GM21528 (cell line): ENCODE data around the gene MYO3B.
"Not testable (repeated sequence)": the region's sequence is repeated elsewhere in the genome, so short reads cannot be mapped to it uniquely, and the experiment has no call there.

Experiments used
- ATAC-seq: cut with Tn5 transposase; IDR thresholded peaks from one replicate; pipeline ENCODE4 v1.9.1; 2021; ENCODE audit warnings: mild to moderate bottlenecking, moderate library complexity; ENCODE audit not compliant: unreplicated experiment, low FRiP score

Gene MYO3B

GRCh38 chr2:170652637-170653417 is 474.9 kb downstream of the MYO3B start:
- ATAC-seq: no peak

DNA sequence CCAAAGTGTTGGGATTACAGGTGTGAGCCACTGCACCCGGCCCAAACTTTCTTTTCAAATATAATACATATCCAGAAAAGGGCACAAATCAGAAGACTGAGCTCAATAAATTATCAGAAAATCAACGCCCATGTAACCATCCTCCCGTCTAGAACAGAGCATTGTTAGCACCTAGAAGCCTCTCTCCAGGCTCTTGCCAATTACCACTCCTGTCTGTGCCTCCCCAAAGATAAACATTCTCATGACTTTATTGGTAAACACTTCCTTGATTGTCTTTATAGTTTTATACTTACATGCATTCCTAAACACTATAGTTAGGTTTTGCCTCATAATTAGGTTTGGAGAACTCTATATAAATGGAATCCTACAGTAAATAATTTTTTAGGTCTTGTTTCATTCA is 478.7 kb downstream of the MYO3B start:
- no peak for ATAC-seq

GRCh38 chr2:170660409-170660808 is 482.5 kb downstream of the MYO3B start:
- no peak for ATAC-seq

DNA sequence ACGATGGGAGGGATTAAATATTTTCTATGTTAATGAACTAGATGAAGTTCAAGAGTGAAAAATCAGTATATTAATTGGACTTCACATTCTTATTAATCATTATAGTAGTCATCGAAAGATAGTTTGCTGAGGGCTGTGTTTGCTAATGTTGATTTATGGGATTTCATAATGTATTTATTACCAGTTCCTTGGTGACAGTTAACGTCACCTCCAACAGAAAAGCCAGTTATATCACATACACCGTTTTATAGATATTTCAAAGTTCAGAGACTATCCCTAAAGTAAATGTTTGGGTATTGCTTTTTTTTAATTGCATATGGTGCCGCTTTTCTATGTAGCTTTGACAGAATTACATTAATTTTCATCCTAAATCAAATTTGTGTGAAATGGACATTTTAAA is 487.8 kb downstream of the MYO3B start:
- no peak for ATAC-seq

DNA sequence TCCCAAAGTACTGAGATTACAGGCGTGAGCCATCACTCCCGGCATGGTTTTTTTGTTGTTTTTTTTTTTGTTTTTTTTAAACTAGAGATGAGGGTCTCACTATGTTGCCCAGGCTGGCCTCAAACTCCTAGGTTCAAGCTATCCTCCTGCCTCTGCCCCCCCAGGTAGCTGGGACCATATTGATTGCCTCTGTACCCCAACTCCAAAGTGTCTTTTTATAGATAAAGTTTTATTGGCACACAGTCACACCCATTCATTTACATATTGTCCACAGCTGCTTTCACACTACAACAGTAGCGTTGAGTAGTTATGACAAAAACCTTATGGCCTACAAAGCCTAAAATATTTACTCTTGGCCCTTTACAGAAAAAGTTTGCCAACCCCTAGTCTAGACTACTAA is 492.0 kb downstream of the MYO3B start:
- no peak for ATAC-seq

DNA sequence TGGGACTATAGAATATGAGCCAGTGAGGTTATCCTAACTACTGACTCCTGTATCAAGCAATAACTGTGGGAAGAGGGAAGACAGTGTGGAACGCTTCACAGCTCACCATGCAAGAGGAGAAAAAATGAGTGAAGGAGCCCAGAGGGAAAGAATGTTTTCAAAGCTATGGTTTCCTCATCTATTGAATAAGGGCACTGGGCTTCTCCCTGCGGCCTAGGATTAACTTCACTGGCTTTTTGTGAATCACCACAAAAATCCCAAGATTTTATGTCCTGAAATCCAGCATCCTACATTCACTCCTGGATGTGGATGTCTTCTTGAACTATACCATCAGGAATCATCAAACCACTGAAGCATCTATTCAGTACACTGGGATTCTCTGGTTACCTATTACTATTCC is 492.7 kb downstream of the MYO3B start:
- ATAC-seq: no peak

GRCh38 chr2:170671079-170671478 is 493.1 kb downstream of the MYO3B start:
- ATAC-seq: no peak

DNA sequence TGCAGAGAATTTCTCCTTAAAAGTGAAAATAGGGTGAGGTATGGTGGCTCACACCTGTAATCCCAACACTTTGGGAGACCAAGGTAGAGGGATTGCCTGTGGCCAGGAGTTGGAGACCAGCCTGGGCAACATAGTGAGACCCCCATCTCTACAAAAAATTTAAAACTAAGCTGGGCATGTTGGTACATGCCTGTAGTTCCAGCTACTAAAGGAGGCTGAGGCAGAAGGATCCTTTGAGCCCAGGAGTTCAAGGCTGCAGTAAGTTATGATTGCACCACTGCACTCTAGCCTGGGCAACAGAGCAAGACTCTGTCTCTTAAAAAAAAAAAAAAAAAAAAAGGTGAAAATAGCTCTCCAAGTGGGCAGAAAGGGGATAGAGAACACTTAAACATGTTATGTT is 496.3 kb downstream of the MYO3B start:
- ATAC-seq: not testable (repeated sequence)

DNA sequence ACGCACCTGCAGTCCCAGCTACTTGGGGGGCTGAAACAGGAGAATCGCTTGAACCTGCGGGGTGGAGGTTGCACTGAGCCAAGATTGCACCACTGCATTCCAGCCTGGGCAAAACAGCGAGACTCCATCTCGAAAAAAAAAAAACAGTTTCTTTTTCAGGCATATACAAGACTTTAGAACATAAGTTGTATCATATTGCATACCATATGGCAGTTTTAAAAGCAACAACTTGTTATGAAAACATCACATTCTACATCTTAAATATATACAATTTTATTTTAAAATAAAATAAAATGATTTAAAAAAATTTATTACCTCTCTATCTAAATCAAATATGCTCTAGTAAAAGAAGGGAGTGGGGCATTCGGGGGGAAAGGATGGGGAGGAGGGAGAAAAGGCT is 497.8 kb downstream of the MYO3B start:
- ATAC-seq: no peak

GRCh38 chr2:170679607-170680079 is 501.7 kb downstream of the MYO3B start:
- ATAC-seq: no peak

- peak; percentile 84 for ATAC-seq
These were observed 502.4 kb downstream of the MYO3B start for GRCh38 chr2:170680172-170680941.

GRCh38 chr2:170681311-170681710 is 503.4 kb downstream of the MYO3B start:
- no peak for ATAC-seq

DNA sequence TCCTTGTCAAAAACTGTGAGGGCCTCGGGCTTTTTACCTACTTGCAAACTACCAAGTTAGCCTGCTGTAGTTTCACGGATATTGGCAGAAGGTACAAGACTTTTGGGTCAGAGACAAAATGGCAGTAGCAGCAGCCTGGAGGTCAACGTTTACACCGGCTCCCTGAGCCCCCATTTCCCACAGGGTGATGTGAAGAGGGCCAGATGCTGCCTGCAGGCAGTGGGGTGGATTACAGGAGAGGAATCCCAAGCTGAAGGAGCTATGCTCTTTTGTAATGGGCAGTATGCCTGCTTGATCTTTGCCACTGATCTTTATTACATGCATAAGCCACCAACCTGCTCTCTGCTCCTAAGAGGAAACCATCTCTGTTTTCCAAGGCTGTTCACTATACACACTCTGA is 507.6 kb downstream of the MYO3B start:
- no peak for ATAC-seq

DNA sequence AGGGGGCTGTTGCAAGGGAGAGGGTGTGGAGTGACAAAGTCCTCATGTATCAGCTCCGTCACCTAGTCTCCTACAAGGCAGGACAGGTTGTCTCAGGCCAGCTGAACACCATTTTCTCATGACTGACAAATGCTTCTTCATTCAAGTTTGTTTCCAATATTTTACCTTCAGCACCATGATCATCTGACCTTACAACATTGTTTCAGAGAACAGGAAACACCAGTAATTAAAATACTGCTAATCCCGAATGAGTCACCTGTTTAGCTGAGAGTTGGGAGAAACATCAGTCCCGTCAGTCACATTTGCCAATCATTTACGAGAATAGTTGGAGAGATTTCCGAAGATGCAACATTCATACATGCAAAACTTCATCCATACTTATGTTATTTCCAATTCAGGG is 511.5 kb downstream of the MYO3B start:
- ATAC-seq: no peak

DNA sequence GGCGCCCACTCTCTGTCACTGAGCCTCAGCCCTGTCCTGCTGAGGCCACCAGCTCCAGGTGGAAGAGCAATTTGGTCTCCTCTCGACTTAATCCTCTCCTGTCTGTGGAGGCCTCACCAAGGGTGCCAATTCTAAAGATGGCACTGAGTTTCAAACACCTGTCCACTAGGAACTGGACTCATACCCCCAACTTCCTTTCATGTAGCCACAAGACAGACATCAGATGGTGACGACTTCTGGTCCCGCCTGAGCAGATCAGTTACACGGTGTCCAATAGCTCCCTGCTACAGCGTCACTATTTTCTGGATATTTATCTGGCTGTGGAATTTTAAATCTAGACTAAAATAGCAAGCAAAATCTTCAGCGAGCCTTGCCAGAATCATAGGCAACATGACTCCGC is 512.7 kb downstream of the MYO3B start:
- no peak for ATAC-seq

DNA sequence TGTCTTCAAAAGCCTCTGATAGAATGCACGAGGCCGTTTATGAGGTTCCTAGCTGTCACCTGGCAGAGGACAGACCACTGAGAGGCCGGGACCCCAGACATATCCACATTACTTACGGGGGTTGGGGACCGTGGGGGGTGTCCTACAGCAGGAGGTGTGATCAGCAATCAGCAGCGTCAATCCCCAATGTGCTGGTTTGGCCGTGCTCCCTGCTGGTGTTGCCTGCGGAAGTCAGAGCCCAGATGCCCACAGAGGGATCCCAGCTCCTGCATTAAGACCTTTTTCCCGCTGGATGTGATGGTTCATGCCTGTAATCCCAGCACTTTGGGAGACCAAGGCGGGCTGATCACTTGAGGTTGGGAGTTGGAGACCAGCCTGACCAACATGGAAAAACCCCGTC is 516.4 kb downstream of the MYO3B start:
- no peak for ATAC-seq

GRCh38 chr2:170695521-170696410 is 517.8 kb downstream of the MYO3B start:
- no peak for ATAC-seq

- ATAC-seq: no peak
These were observed 519.0 kb downstream of the MYO3B start for GRCh38 chr2:170696948-170697347.

GRCh38 chr2:170701011-170701410 is 523.1 kb downstream of the MYO3B start:
- no peak for ATAC-seq

- no peak for ATAC-seq
These were observed 526.0 kb downstream of the MYO3B start for GRCh38 chr2:170703776-170704476.
